ENCODE measurements around the gene VGLL3.

The VGLL3 gene

DNA sequence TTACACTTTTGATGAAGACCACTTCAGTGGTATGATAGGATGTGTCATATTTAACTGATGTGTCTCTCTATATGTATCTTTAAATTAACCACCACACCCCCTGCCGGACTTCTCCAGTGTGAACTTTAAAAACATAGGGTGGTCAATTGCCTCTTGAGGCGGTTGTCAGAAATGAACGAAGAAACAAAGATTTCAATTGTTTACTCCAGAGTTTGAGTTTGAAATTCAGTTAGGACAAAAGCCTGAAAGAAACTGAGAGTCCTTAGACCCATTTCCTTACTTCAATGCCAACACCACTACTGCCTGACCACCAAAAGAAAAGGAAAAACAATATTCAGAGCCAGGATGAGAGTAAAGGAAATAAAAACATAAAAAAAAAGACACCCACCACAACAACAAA lies 40.2 kb downstream of the VGLL3 start:
- TF ChIP-seq SUZ12 (IDR thresholded peaks at IDR 0.05; ENCODE audit: extremely low read depth, insufficient read depth, insufficient read length) (no peak), YY1 (IDR thresholded peaks at IDR 0.05; ENCODE audit: insufficient read depth, insufficient read length) (no peak), ZNF274 (IDR thresholded peaks at IDR 0.05; ENCODE audit: low read depth, low read length) (no peak)
- Histone ChIP-seq H3K9me3 (ENCODE audit: insufficient read depth, low read length) (no peaks in the 10 kb centered on the region), H3K4me3 (ENCODE audit: insufficient read length, low read depth) (no peak overlapping the region), H3K36me3 (ENCODE audit: insufficient read depth, insufficient read length, low read length) (no peaks in the 10 kb centered on the region), H3K9ac (ENCODE audit: insufficient read length, low read depth) (no peak overlapping the region), H3K4me1 (ENCODE audit: insufficient read depth, insufficient read length) (no peaks in the 10 kb centered on the region), H3K27me3 (ENCODE audit: insufficient read depth, insufficient read length) (no peaks in the 10 kb centered on the region)
- DNase-seq (ENCODE audit: low read depth, low spot score) = no peak

DNA sequence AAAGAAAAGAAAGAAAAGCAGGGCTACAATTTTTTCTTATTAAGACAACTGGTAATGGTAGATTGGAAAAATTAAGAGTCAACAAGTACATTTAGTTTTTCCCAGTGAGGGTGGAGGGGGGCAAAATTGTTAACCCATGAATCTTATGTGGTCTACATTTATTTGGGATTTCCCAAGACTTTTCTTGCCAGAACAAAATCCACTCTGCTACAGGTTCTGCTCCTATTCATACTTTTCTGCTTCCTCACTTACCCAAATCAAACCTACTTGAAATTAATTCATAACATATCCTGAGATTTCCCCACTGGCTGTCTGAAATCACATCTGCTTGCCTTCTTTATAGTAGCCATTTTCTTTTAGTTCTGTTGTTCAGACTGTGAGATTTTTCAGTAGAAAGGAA lies 41.1 kb downstream of the VGLL3 start:
- H3K4me1 ChIP-seq (ENCODE audit: insufficient read depth, insufficient read length) = no peaks in the 10 kb centered on the region

DNA sequence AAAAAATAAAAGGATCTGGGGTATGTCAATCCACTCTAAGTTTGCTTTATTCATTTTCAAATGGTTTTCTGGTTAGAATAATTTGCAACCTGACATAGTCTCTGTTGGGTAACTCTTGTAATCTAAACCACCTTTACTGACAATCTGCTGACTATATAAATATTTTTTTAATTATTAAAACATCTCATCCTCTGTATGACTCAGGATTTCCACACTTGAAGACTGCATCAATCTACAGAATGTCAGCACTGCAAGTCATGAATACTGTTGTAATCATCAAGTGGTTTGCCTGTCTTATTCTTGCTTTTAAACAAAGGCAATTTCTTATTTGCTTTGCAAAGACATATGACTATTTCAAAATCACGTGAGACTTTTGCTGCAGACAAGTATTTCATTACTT lies 42.1 kb downstream of the VGLL3 start:
- Histone ChIP-seq H3K9me3 (ENCODE audit: insufficient read depth, low read length) (no peaks in the 10 kb centered on the region), H3K9ac (ENCODE audit: insufficient read length, low read depth) (no peak overlapping the region), H3K27me3 (ENCODE audit: insufficient read depth, insufficient read length) (no peaks in the 10 kb centered on the region), H3K36me3 (ENCODE audit: insufficient read depth, insufficient read length, low read length) (no peaks in the 10 kb centered on the region), H3K4me1 (ENCODE audit: insufficient read depth, insufficient read length) (no peaks in the 10 kb centered on the region), H3K4me3 (ENCODE audit: insufficient read length, low read depth) (no peak overlapping the region)
- DNase-seq (ENCODE audit: low read depth, low spot score) = no peak
- no peak for TF ChIP-seq ZNF274 (IDR thresholded peaks at IDR 0.05; ENCODE audit: low read depth, low read length)

More for the DNA sequence above, 41.1 kb downstream of the VGLL3 start:
- Histone ChIP-seq H3K27me3 (ENCODE audit: insufficient read depth, insufficient read length) (no peaks in the 10 kb centered on the region), H3K36me3 (ENCODE audit: insufficient read depth, insufficient read length, low read length) (no peaks in the 10 kb centered on the region), H3K4me3 (ENCODE audit: insufficient read length, low read depth) (no peak overlapping the region), H3K9me3 (ENCODE audit: insufficient read depth, low read length) (no peaks in the 10 kb centered on the region), H3K9ac (ENCODE audit: insufficient read length, low read depth) (no peak overlapping the region)
- DNase-seq (ENCODE audit: low read depth, low spot score) = no peak
- TF ChIP-seq YY1 (IDR thresholded peaks at IDR 0.05; ENCODE audit: insufficient read depth, insufficient read length) (no peak), ZNF274 (IDR thresholded peaks at IDR 0.05; ENCODE audit: low read depth, low read length) (no peak), SUZ12 (IDR thresholded peaks at IDR 0.05; ENCODE audit: extremely low read depth, insufficient read depth, insufficient read length) (no peak)

DNA sequence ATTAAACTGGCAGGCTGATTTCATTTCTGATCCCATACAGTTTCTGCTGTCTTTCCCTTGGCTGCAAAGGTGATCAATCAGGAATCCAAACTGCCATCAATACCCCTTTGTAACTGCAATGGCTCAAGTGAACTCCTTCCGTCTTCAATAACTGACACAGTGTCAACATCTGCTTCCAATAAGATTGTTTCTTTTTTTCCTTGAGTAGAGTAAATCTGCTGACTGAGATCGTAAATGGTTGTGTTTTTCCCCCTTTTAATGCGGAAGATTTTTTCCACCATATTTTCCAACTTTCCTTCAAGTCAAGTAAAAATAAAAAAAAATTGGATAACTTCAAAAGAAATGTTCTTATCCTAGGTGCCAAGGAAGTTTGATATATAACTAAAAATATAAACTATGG lies 48.7 kb downstream of the VGLL3 start:
- no peaks in the 10 kb centered on the region for H3K27me3 ChIP-seq (ENCODE audit: insufficient read depth, insufficient read length)
- H3K9ac ChIP-seq (ENCODE audit: insufficient read length, low read depth) = no peak overlapping the region
- TF ChIP-seq ZNF274 (IDR thresholded peaks at IDR 0.05; ENCODE audit: low read depth, low read length) (no peak), SUZ12 (IDR thresholded peaks at IDR 0.05; ENCODE audit: extremely low read depth, insufficient read depth, insufficient read length) (no peak), YY1 (IDR thresholded peaks at IDR 0.05; ENCODE audit: insufficient read depth, insufficient read length) (no peak)
- no peak for DNase-seq (ENCODE audit: low read depth, low spot score)
- H3K4me1 ChIP-seq (ENCODE audit: insufficient read depth, insufficient read length) = no peaks in the 10 kb centered on the region
- no peaks in the 10 kb centered on the region for H3K36me3 ChIP-seq (ENCODE audit: insufficient read depth, insufficient read length, low read length)
- H3K9me3 ChIP-seq (ENCODE audit: insufficient read depth, low read length) = no peaks in the 10 kb centered on the region
- H3K4me3 ChIP-seq (ENCODE audit: insufficient read length, low read depth) = no peak overlapping the region

DNA sequence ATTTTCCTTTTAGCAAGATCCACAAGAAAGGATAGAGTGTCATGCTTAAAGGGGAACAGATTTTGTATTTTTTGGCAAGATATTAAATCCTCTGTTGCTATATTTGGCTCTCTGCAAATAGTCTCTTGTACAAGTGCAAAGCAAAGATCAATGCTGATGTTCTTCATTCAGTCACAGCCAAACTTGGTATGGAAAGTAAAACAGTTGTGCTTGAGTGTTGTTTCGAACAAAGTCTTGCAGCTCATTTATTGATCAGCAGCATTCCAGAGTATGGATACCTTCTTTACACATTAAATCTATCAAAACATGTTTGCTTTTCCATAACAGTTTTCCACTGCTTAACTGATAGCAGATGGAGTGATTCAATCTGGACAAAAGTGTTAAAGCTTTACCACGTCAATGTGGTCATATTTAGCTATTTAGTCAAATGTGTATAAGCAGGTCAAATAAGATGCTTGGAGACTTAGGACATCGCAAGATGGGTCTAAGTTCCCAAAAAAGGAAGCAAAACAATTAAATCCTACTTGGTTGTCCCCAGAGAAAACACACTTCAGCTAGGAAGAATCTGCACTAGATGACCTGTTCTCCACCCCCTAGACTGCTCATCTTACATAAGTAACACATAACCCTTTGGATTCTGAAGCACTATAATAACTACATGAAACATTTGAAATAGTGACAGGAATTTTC lies 52.4 kb downstream of the VGLL3 start:
- H3K36me3 ChIP-seq (ENCODE audit: insufficient read depth, insufficient read length, low read length) = no peaks in the 10 kb centered on the region
- H3K27me3 ChIP-seq (ENCODE audit: insufficient read depth, insufficient read length) = no peaks in the 10 kb centered on the region
- no peaks in the 10 kb centered on the region for H3K4me1 ChIP-seq (ENCODE audit: insufficient read depth, insufficient read length)
- H3K9me3 ChIP-seq (ENCODE audit: insufficient read depth, low read length) = no peaks in the 10 kb centered on the region
- H3K9ac ChIP-seq (ENCODE audit: insufficient read length, low read depth) = no peak overlapping the region
- H3K4me3 ChIP-seq (ENCODE audit: insufficient read length, low read depth) = no peak overlapping the region
- DNase-seq (ENCODE audit: low read depth, low spot score) = no peak
- TF ChIP-seq SUZ12 (IDR thresholded peaks at IDR 0.05; ENCODE audit: extremely low read depth, insufficient read depth, insufficient read length) = no peak
- no peak for TF ChIP-seq ZNF274 (IDR thresholded peaks at IDR 0.05; ENCODE audit: low read depth, low read length)
- no peak for TF ChIP-seq YY1 (IDR thresholded peaks at IDR 0.05; ENCODE audit: insufficient read depth, insufficient read length)

DNA sequence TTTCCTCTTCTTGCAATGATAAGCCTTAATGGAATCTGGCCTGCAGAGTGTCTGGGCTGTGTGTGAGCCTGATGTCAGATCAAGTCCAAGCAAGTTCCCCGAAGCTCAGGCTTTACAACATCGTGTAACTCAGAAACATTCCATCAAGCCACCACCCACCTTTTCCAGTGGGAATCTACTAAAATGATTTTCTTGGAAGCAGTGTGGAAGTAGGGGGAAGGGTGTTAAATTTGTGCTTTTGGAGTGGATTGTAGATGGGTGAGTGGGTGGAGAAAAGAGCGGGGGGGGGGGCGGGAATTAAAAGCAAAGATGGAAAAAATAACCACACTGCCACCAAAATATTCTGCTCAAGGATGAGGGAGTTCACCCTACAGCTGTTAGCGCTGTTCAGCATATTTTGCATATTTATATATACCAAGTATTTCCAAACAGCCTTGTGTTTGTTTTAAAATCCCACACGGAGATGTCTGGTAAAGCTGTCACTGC lies 53.6 kb downstream of the VGLL3 start:
- Histone ChIP-seq H3K36me3 (ENCODE audit: insufficient read depth, insufficient read length, low read length) (no peaks in the 10 kb centered on the region), H3K4me1 (ENCODE audit: insufficient read depth, insufficient read length) (no peaks in the 10 kb centered on the region), H3K27me3 (ENCODE audit: insufficient read depth, insufficient read length) (no peaks in the 10 kb centered on the region), H3K4me3 (ENCODE audit: insufficient read length, low read depth) (no peak overlapping the region), H3K9me3 (ENCODE audit: insufficient read depth, low read length) (no peaks in the 10 kb centered on the region), H3K9ac (ENCODE audit: insufficient read length, low read depth) (no peak overlapping the region)
- DNase-seq (ENCODE audit: low read depth, low spot score) = no peak
- no peak for TF ChIP-seq SUZ12 (IDR thresholded peaks at IDR 0.05; ENCODE audit: extremely low read depth, insufficient read depth, insufficient read length)
- no peak for TF ChIP-seq ZNF274 (IDR thresholded peaks at IDR 0.05; ENCODE audit: low read depth, low read length)
- TF ChIP-seq YY1 (IDR thresholded peaks at IDR 0.05; ENCODE audit: insufficient read depth, insufficient read length) = no peak

DNA sequence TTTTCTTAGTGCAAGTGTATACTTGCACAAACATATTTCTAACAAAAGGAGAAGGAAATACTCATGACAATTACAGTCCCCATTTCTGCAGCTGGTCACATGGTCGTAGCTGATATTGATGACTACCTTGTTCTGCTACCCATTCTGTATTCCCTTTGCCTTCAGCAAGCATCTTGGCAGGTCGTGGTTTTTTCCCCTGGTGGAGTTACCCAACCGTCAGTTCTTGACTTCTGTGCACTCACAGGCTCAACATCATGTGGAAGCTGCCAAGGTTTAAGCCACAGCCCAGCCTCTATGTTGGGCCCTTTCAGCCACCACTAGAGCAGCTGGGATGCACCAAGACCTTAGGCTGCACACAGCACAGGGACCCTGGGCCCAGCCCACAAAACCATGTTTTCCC lies 56.1 kb downstream of the VGLL3 start:
- Histone ChIP-seq H3K9ac (ENCODE audit: insufficient read length, low read depth) (no peak overlapping the region), H3K4me3 (ENCODE audit: insufficient read length, low read depth) (no peak overlapping the region), H3K9me3 (ENCODE audit: insufficient read depth, low read length) (no peaks in the 10 kb centered on the region), H3K27me3 (ENCODE audit: insufficient read depth, insufficient read length) (no peaks in the 10 kb centered on the region), H3K4me1 (ENCODE audit: insufficient read depth, insufficient read length) (no peaks in the 10 kb centered on the region), H3K36me3 (ENCODE audit: insufficient read depth, insufficient read length, low read length) (no peaks in the 10 kb centered on the region)
- no peak for TF ChIP-seq ZNF274 (IDR thresholded peaks at IDR 0.05; ENCODE audit: low read depth, low read length)
- no peak for TF ChIP-seq SUZ12 (IDR thresholded peaks at IDR 0.05; ENCODE audit: extremely low read depth, insufficient read depth, insufficient read length)
- TF ChIP-seq YY1 (IDR thresholded peaks at IDR 0.05; ENCODE audit: insufficient read depth, insufficient read length) = no peak
- no peak for DNase-seq (ENCODE audit: low read depth, low spot score)
